ENCODE measurements around the gene MAJIN.

The MAJIN gene

GRCh38 chr11:64933213-64933934, 38.5 kb downstream of the MAJIN start:
- TF ChIP-seq, protein P1, sequence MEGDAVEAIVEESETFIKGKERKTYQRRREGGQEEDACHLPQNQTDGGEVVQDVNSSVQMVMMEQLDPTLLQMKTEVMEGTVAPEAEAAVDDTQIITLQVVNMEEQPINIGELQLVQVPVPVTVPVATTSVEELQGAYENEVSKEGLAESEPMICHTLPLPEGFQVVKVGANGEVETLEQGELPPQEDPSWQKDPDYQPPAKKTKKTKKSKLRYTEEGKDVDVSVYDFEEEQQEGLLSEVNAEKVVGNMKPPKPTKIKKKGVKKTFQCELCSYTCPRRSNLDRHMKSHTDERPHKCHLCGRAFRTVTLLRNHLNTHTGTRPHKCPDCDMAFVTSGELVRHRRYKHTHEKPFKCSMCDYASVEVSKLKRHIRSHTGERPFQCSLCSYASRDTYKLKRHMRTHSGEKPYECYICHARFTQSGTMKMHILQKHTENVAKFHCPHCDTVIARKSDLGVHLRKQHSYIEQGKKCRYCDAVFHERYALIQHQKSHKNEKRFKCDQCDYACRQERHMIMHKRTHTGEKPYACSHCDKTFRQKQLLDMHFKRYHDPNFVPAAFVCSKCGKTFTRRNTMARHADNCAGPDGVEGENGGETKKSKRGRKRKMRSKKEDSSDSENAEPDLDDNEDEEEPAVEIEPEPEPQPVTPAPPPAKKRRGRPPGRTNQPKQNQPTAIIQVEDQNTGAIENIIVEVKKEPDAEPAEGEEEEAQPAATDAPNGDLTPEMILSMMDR (conservative IDR thresholded peaks at IDR 0.05; ENCODE audit: control insufficient read depth, insufficient read depth, low read depth, low read length) = no peak
- no peak overlapping the region for H3K4me3 ChIP-seq (ENCODE audit: control insufficient read depth, low read depth, low read length)
- DNase-seq (ENCODE audit: low read depth) = no peak

- TF ChIP-seq, protein P1 (conservative IDR thresholded peaks at IDR 0.05; ENCODE audit: control insufficient read depth, insufficient read depth, low read depth, low read length) = no peak
- DNase-seq (ENCODE audit: low read depth) = no peak
- no peak overlapping the region for H3K4me3 ChIP-seq (ENCODE audit: control insufficient read depth, low read depth, low read length)
Measured at GRCh38 chr11:64932324-64932723, 39.6 kb downstream of the MAJIN start.

DNA sequence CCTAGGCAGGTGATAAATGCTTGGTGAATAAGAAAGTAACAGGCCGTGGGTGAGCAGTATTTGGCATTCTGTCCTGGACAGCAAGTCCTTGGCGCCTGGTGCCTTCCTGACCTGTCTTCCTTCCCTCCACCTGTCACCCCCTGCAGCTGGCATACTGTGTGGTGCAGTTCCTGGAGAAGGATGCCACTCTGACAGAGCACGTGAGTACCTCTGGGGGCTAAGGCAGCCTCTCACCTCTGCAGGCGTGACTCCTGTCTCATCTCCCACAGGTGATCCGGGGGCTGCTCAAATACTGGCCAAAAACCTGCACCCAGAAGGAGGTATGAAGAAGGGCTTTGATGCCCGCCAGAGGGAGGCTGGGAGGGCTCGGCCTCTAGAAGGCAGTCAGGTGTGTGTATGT, 40.6 kb downstream of the MAJIN start:
- no peak overlapping the region for H3K4me3 ChIP-seq (ENCODE audit: control insufficient read depth, low read depth, low read length)
- no peak for DNase-seq (ENCODE audit: low read depth)
- TF ChIP-seq, protein P1 (conservative IDR thresholded peaks at IDR 0.05; ENCODE audit: control insufficient read depth, insufficient read depth, low read depth, low read length) = no peak

DNA sequence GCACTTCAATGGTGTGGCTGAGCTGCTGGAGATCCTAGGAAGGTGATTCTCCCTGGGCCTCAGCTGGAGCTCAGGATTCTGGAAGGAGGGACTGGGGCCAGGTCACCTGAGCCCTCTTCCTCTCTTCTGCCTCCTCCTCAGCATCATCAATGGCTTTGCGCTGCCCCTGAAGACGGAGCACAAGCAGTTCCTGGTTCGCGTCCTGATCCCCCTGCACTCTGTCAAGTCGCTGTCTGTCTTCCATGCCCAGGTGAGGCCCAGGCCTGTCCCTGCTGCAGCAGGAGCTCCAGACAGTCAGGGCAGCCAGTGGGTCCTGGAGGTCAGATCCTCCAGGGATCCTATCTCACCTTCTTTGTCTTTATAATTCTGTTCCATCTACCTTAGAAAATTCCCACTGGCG, 41.6 kb downstream of the MAJIN start:
- no peak overlapping the region for H3K4me3 ChIP-seq (ENCODE audit: control insufficient read depth, low read depth, low read length)
- TF ChIP-seq, protein P1 (conservative IDR thresholded peaks at IDR 0.05; ENCODE audit: control insufficient read depth, insufficient read depth, low read depth, low read length) = no peak
- DNase-seq (ENCODE audit: low read depth) = no peak

DNA sequence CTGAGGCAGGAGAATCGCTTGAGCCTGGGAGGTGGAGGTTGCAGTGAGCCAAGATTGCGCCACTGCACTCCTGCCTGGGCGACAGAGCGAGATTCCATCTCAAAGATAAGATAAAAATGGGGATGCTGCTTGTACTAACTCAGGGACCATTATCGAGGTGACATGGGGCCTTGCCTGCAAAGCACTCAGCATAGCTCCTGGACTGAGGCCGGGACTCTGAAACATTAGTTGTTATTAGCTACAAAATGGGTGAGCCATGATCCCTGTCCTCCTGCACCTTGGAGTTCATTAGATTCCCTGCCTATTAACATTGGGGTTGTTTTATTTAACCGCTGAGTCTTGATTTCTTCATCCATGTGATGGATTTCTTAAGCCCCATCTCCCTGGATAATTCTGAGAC, 42.3 kb downstream of the MAJIN start:
- DNase-seq (ENCODE audit: low read depth) = no peak
- TF ChIP-seq, protein P1 (conservative IDR thresholded peaks at IDR 0.05; ENCODE audit: control insufficient read depth, insufficient read depth, low read depth, low read length) = no peak
- no peak overlapping the region for H3K4me3 ChIP-seq (ENCODE audit: control insufficient read depth, low read depth, low read length)

- DNase-seq (ENCODE audit: low read depth) = no peak
- no peak overlapping the region for H3K4me3 ChIP-seq (ENCODE audit: control insufficient read depth, low read depth, low read length)
- TF ChIP-seq, protein P1 (conservative IDR thresholded peaks at IDR 0.05; ENCODE audit: control insufficient read depth, insufficient read depth, low read depth, low read length) = no peak
Measured at GRCh38 chr11:64928957-64929356, 43.0 kb downstream of the MAJIN start.

Measured in fibroblast of mammary gland (primary cell).